IPS-18c (cell line): Measurements from ENCODE around the gene TP53BP1.
A peak's percentile ranks its signal among the peaks of the same experiment; 100 is the strongest.
"Not testable (repeated sequence)": the region's sequence is repeated elsewhere in the genome, so short reads cannot be mapped to it uniquely, and the experiment has no call there.

Experiments used
- H3K4me3 ChIP-seq: 2 replicates; pipeline ENCODE4 v1.7.0; 2013; ENCODE audit warnings: low read depth, mild to moderate bottlenecking, low read length, moderate library complexity; ENCODE audit not compliant: insufficient read depth
- H3K9me3 ChIP-seq: one replicate; pipeline ENCODE4 v1.6.1; 2013; ENCODE audit warnings: mild to moderate bottlenecking, low read length, moderate library complexity; ENCODE audit not compliant: control insufficient read depth, insufficient read depth

Gene TP53BP1

GRCh38 chr15:43404130-43404529, 88.8 kb downstream of the TP53BP1 start:
- Histone ChIP-seq H3K9me3 (no peaks in the 10 kb centered on the region), H3K4me3 (no peak overlapping the region)

- Histone ChIP-seq H3K9me3 (no peaks in the 10 kb centered on the region), H3K4me3 (no peak overlapping the region)
These were observed 89.3 kb downstream of the TP53BP1 start for GRCh38 chr15:43403616-43404015.

- H3K9me3 ChIP-seq, result no peaks in the 10 kb centered on the region
- H3K4me3 ChIP-seq, result no peak overlapping the region
These were observed 90.7 kb downstream of the TP53BP1 start for GRCh38 chr15:43402255-43402654.

- H3K9me3 ChIP-seq, H3K4me3 ChIP-seq: not testable (repeated sequence)
These were observed 99.4 kb downstream of the TP53BP1 start for GRCh38 chr15:43393592-43393991.

GRCh38 chr15:43390723-43391122, 102.2 kb downstream of the TP53BP1 start:
- H3K9me3 ChIP-seq, result no peaks in the 10 kb centered on the region
- no peak overlapping the region for H3K4me3 ChIP-seq

- Histone ChIP-seq H3K9me3 (no peaks in the 10 kb centered on the region), H3K4me3 (no peak overlapping the region)
These were observed 109.9 kb downstream of the TP53BP1 start for GRCh38 chr15:43383070-43383469.

GRCh38 chr15:43382310-43382709, 110.6 kb downstream of the TP53BP1 start:
- no peak overlapping the region for H3K4me3 ChIP-seq
- no peaks in the 10 kb centered on the region for H3K9me3 ChIP-seq

GRCh38 chr15:43378601-43379000, 114.4 kb downstream of the TP53BP1 start:
- no peaks in the 10 kb centered on the region for H3K9me3 ChIP-seq
- H3K4me3 ChIP-seq, result no peak overlapping the region

- Histone ChIP-seq H3K9me3 (no peaks in the 10 kb centered on the region), H3K4me3 (no peak overlapping the region)
These were observed 116.8 kb downstream of the TP53BP1 start for GRCh38 chr15:43376017-43376705.

GRCh38 chr15:43370975-43371974, 121.7 kb downstream of the TP53BP1 start, which contains the start of the genes TUBGCP4 and ZSCAN29:
TUBGCP4 (plus strand) TSS chr15:43371101; CDS start chr15:43371355, 254 bp downstream.
ZSCAN29 (minus strand) TSS chr15:43371043; CDS start chr15:43369913, 1,130 bp downstream.
- Histone ChIP-seq H3K9me3 (no peaks in the 10 kb centered on the region), H3K4me3 (peak within 1 kb of the TSS; percentile 95)

GRCh38 chr15:43370310-43370974, 122.5 kb downstream of the TP53BP1 start:
- Histone ChIP-seq H3K9me3 (no peaks in the 10 kb centered on the region), H3K4me3 (peak overlapping the region; percentile 95)

- Histone ChIP-seq H3K4me3 (no peak overlapping the region), H3K9me3 (peaks cover 11% of the 10 kb centered on the region)
These were observed 131.5 kb downstream of the TP53BP1 start for GRCh38 chr15:43361313-43361903.

- peaks cover 11% of the 10 kb centered on the region for H3K9me3 ChIP-seq
- no peak overlapping the region for H3K4me3 ChIP-seq
These were observed 132.1 kb downstream of the TP53BP1 start for GRCh38 chr15:43360821-43361220.
